Subcutaneous abdominal adipose tissue (tissue), 5 donors: Measurements from ENCODE around the gene FAM120A.
"Not testable (repeated sequence)": the region's sequence is repeated elsewhere in the genome, so short reads cannot be mapped to it uniquely, and the experiment has no call there.

Source experiments
- H3K27ac ChIP-seq: one replicate; pipeline ENCODE4 v1.7.0; 2013; ENCODE audit warnings: low read depth, mild to moderate bottlenecking, inconsistent platforms, low read length, moderate library complexity
- H3K27me3 ChIP-seq, 5 donors: one replicate each; pipeline ENCODE4 v1.7.0; 2013; ENCODE audit warnings: low read length in 5 of 5, inconsistent platforms in 1 of 5; ENCODE audit not compliant: control insufficient read depth in 5 of 5, insufficient read depth in 4 of 5
- H3K36me3 ChIP-seq, 5 donors: one replicate each; pipeline ENCODE4 v1.7.0; 2013; ENCODE audit warnings: low read length in 5 of 5; ENCODE audit not compliant: control insufficient read depth in 5 of 5, insufficient read depth in 5 of 5
- H3K4me1 ChIP-seq, 5 donors: one replicate each; pipeline ENCODE4 v1.7.0; 2013; ENCODE audit warnings: low read length in 5 of 5, mild to moderate bottlenecking in 3 of 5, moderate library complexity in 1 of 5; ENCODE audit not compliant: control insufficient read depth in 5 of 5, insufficient read depth in 5 of 5
- H3K4me3 ChIP-seq, 5 donors: one replicate each; pipeline ENCODE4 v1.7.0; 2013; ENCODE audit warnings: low read length in 5 of 5, low read depth in 1 of 5
- H3K9ac ChIP-seq, 5 donors: one replicate each; pipeline ENCODE4 v1.7.0; 2013; ENCODE audit warnings: low read length in 5 of 5, mild to moderate bottlenecking in 4 of 5, moderate library complexity in 3 of 5
- H3K9me3 ChIP-seq, 5 donors: one replicate each; pipeline ENCODE4 v1.7.0; 2013; ENCODE audit warnings: low read length in 5 of 5; ENCODE audit not compliant: control insufficient read depth in 5 of 5
- donor health status: healthy.
- donor health status: healthy.
- donor health status: healthy.
- donor health status: healthy.
- donor health status: healthy.

FAM120A gene

GRCh38 chr9:93431539-93432105 is 19.9 kb upstream of the FAM120A start:
- Histone ChIP-seq H3K4me1 (peaks cover 0 to 6% (median 0%) of the 10 kb centered on the region in 5 donors), H3K4me3 (no peak overlapping the region), H3K27ac (no peak overlapping the region), H3K27me3 (no peaks in the 10 kb centered on the region), H3K9me3 (no peaks in the 10 kb centered on the region), H3K9ac (no peak overlapping the region), H3K36me3 (no peaks in the 10 kb centered on the region)

DNA sequence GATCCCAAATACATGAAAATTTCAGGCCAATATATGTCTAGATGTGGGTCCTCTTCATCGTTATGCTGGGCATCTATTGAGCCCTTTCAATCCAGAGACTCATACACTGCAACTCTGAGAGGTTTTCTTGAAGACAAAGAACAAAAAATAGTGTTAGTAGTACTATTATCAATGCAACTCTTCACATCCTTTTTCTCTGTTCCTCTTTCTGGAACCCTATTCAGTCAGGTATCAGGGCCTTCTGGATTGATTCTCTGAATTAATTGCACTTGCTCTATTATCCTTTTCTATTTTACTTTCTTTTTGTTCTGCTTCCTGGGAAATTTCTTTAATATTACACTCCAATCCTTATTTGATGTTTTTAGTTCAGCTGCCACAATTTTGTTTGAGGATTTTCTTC is 18.5 kb upstream of the FAM120A start:
- no peaks in the 10 kb centered on the region for H3K36me3 ChIP-seq
- H3K27me3 ChIP-seq: no peaks in the 10 kb centered on the region
- H3K27ac ChIP-seq: no peak overlapping the region
- no peaks in the 10 kb centered on the region for H3K9me3 ChIP-seq
- peaks cover 0 to 6% (median 0%) of the 10 kb centered on the region in 5 donors for H3K4me1 ChIP-seq
- no peak overlapping the region for H3K4me3 ChIP-seq
- no peak overlapping the region for H3K9ac ChIP-seq

DNA sequence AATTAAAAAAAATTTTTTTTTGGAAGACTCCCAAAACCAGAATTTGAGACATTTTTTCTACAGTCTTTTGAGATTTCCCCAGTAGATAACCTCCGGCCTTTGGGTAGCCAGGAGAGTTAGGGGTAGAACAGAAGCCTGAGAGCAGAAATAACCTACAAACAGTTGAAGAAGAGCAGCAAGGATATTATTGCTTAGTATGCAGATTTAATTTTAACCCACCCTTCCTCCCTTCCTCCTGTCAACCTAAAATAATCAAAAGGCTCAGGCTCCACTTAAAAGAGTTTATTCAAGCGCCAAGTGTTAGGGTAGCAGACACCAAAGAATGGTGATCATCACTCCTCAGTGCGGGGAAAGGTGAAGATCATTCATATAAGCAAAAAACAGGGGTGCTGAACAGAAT is 17.4 kb upstream of the FAM120A start:
- Histone ChIP-seq H3K36me3 (no peaks in the 10 kb centered on the region), H3K4me1 (peaks cover 0 to 6% (median 0%) of the 10 kb centered on the region in 5 donors), H3K4me3 (no peak overlapping the region), H3K9me3 (no peaks in the 10 kb centered on the region), H3K9ac (no peak overlapping the region), H3K27me3 (no peaks in the 10 kb centered on the region), H3K27ac (no peak overlapping the region)

GRCh38 chr9:93435386-93435785 is 16.1 kb upstream of the FAM120A start:
- no peaks in the 10 kb centered on the region for H3K36me3 ChIP-seq
- no peak overlapping the region for H3K9ac ChIP-seq
- no peak overlapping the region for H3K4me3 ChIP-seq
- H3K9me3 ChIP-seq: no peaks in the 10 kb centered on the region
- no peak overlapping the region for H3K27ac ChIP-seq
- H3K4me1 ChIP-seq: peaks cover 0 to 6% (median 0%) of the 10 kb centered on the region in 5 donors
- H3K27me3 ChIP-seq: no peaks in the 10 kb centered on the region

GRCh38 chr9:93436218-93436617 is 15.3 kb upstream of the FAM120A start:
- Histone ChIP-seq H3K36me3 (no peaks in the 10 kb centered on the region), H3K9ac (no peak overlapping the region), H3K9me3 (no peaks in the 10 kb centered on the region), H3K27me3 (no peaks in the 10 kb centered on the region), H3K4me1 (peaks cover 0 to 6% (median 0%) of the 10 kb centered on the region in 5 donors), H3K27ac (no peak overlapping the region), H3K4me3 (no peak overlapping the region)

- Histone ChIP-seq H3K4me3 (no peak overlapping the region), H3K27ac (no peak overlapping the region), H3K36me3 (no peaks in the 10 kb centered on the region), H3K9me3 (no peaks in the 10 kb centered on the region), H3K4me1 (peaks cover 0 to 3% (median 0%) of the 10 kb centered on the region in 5 donors), H3K9ac (no peak overlapping the region), H3K27me3 (no peaks in the 10 kb centered on the region)
Measured at GRCh38 chr9:93436655-93437407, 14.7 kb upstream of the FAM120A start.

- Histone ChIP-seq H3K4me1 (no peaks in the 10 kb centered on the region), H3K27me3 (no peaks in the 10 kb centered on the region), H3K9me3 (no peaks in the 10 kb centered on the region), H3K9ac (no peak overlapping the region), H3K36me3 (no peaks in the 10 kb centered on the region), H3K27ac (no peak overlapping the region), H3K4me3 (no peak overlapping the region)
Measured at GRCh38 chr9:93437996-93438395, 13.5 kb upstream of the FAM120A start.

GRCh38 chr9:93439301-93439700 is 12.2 kb upstream of the FAM120A start:
- not testable (repeated sequence) for H3K27me3 ChIP-seq, H3K4me3 ChIP-seq, H3K4me1 ChIP-seq, H3K9ac ChIP-seq, H3K27ac ChIP-seq, H3K36me3 ChIP-seq, H3K9me3 ChIP-seq

GRCh38 chr9:93440896-93441580 is 10.4 kb upstream of the FAM120A start:
- no peak overlapping the region for H3K9ac ChIP-seq
- no peaks in the 10 kb centered on the region for H3K9me3 ChIP-seq
- no peaks in the 10 kb centered on the region for H3K4me1 ChIP-seq
- H3K27ac ChIP-seq: no peak overlapping the region
- H3K27me3 ChIP-seq: no peaks in the 10 kb centered on the region
- peaks cover 0 to 5% (median 4%) of the 10 kb centered on the region in 5 donors for H3K36me3 ChIP-seq
- no peak overlapping the region for H3K4me3 ChIP-seq

GRCh38 chr9:93446073-93446472 is 5.4 kb upstream of the FAM120A start:
- Histone ChIP-seq H3K9me3 (no peaks in the 10 kb centered on the region), H3K27me3 (no peaks in the 10 kb centered on the region), H3K36me3 (peaks cover 17 to 27% (median 26%) of the 10 kb centered on the region in 5 donors), H3K4me1 (peaks cover 3 to 15% (median 12%) of the 10 kb centered on the region in 5 donors), H3K9ac (no peak overlapping the region), H3K4me3 (no peak overlapping the region), H3K27ac (no peak overlapping the region)
